ENCODE results near the gene CISD3.

The CISD3 gene

GRCh38 chr17:38768417-38768816 is 38.3 kb downstream of the CISD3 start:
- TF ChIP-seq REST (IDR thresholded peaks at IDR 0.05; ENCODE audit: insufficient read depth in 1 of 2, low read depth in 2 of 2, low read length in 2 of 2) (no peak), SIN3A (IDR thresholded peaks at IDR 0.05; ENCODE audit: borderline replicate concordance, insufficient read depth, low read length) (no peak), FOXP2 (optimal IDR thresholded peaks at IDR 0.05; ENCODE audit: borderline replicate concordance, extremely low read depth, extremely low read length, insufficient read depth) (no peak), POLR2AphosphoS5 (IDR thresholded peaks at IDR 0.05; ENCODE audit: low read depth, low read length) (no peak), TAF1 (IDR thresholded peaks at IDR 0.05; ENCODE audit: borderline replicate concordance, insufficient read depth, low read length) (no peak)

GRCh38 chr17:38773258-38773657 is 43.1 kb downstream of the CISD3 start:
- TF ChIP-seq FOXP2 (optimal IDR thresholded peaks at IDR 0.05; ENCODE audit: borderline replicate concordance, extremely low read depth, extremely low read length, insufficient read depth) (no peak), TAF1 (IDR thresholded peaks at IDR 0.05; ENCODE audit: borderline replicate concordance, insufficient read depth, low read length) (no peak), SIN3A (IDR thresholded peaks at IDR 0.05; ENCODE audit: borderline replicate concordance, insufficient read depth, low read length) (no peak), REST (IDR thresholded peaks at IDR 0.05; ENCODE audit: insufficient read depth in 1 of 2, low read depth in 2 of 2, low read length in 2 of 2) (no peak), POLR2AphosphoS5 (IDR thresholded peaks at IDR 0.05; ENCODE audit: low read depth, low read length) (no peak)

- TF ChIP-seq POLR2AphosphoS5 (IDR thresholded peaks at IDR 0.05; ENCODE audit: low read depth, low read length) (no peak), SIN3A (IDR thresholded peaks at IDR 0.05; ENCODE audit: borderline replicate concordance, insufficient read depth, low read length) (no peak), FOXP2 (optimal IDR thresholded peaks at IDR 0.05; ENCODE audit: borderline replicate concordance, extremely low read depth, extremely low read length, insufficient read depth) (no peak), REST (IDR thresholded peaks at IDR 0.05; ENCODE audit: insufficient read depth in 1 of 2, low read depth in 2 of 2, low read length in 2 of 2) (no peak), TAF1 (IDR thresholded peaks at IDR 0.05; ENCODE audit: borderline replicate concordance, insufficient read depth, low read length) (no peak)
Measured at GRCh38 chr17:38777641-38778250, 47.6 kb downstream of the CISD3 start.

GRCh38 chr17:38779965-38780752 is 50.0 kb downstream of the CISD3 start:
- TF ChIP-seq REST (IDR thresholded peaks at IDR 0.05; ENCODE audit: insufficient read depth in 1 of 2, low read depth in 2 of 2, low read length in 2 of 2) = no peak
